Activated CD4-positive, alpha-beta T cell treated with anti-CD3 and anti-CD28 coated beads for 48 hours (primary cell): ENCODE measurements around the gene SCAMP3.
"Not testable (repeated sequence)": the region's sequence is repeated elsewhere in the genome, so short reads cannot be mapped to it uniquely, and the experiment has no call there.

Experiments
- DNase-seq: peaks from one replicate; pipeline ENCODE4 v3.0.0-alpha.2; 2020

Gene SCAMP3

GRCh38 chr1:155254228-155254713, 7.9 kb downstream of the SCAMP3 start:
- DNase-seq: no peak

GRCh38 chr1:155253797-155254196, 8.4 kb downstream of the SCAMP3 start:
- no peak for DNase-seq

GRCh38 chr1:155253208-155253607, 9.0 kb downstream of the SCAMP3 start:
- no peak for DNase-seq

- no peak for DNase-seq
These were observed 10.6 kb downstream of the SCAMP3 start for GRCh38 chr1:155251566-155251965.

GRCh38 chr1:155250633-155251449, 11.3 kb downstream of the SCAMP3 start:
- DNase-seq: peak; percentile 99

- DNase-seq: no peak
These were observed 11.9 kb downstream of the SCAMP3 start for GRCh38 chr1:155250246-155250632.

- DNase-seq: no peak
These were observed 14.2 kb downstream of the SCAMP3 start for GRCh38 chr1:155247667-155248553.

GRCh38 chr1:155246796-155247195, 15.4 kb downstream of the SCAMP3 start:
- not testable (repeated sequence) for DNase-seq

- DNase-seq: no peak
These were observed 17.0 kb downstream of the SCAMP3 start for GRCh38 chr1:155245163-155245524.

GRCh38 chr1:155244368-155245162, 17.6 kb downstream of the SCAMP3 start:
- peak; percentile 97 for DNase-seq

GRCh38 chr1:155242805-155243358, 19.3 kb downstream of the SCAMP3 start:
- DNase-seq: no peak

GRCh38 chr1:155241841-155242264, 20.3 kb downstream of the SCAMP3 start:
- no peak for DNase-seq

- DNase-seq: peak; percentile 65
These were observed 21.0 kb downstream of the SCAMP3 start for GRCh38 chr1:155241069-155241679.

- no peak for DNase-seq
These were observed 25.7 kb downstream of the SCAMP3 start for GRCh38 chr1:155236451-155236850.

GRCh38 chr1:155235375-155235774, 26.8 kb downstream of the SCAMP3 start:
- DNase-seq: not testable (repeated sequence)

- DNase-seq: not testable (repeated sequence)
These were observed 28.7 kb downstream of the SCAMP3 start for GRCh38 chr1:155233502-155233901.

- not testable (repeated sequence) for DNase-seq
These were observed 29.9 kb downstream of the SCAMP3 start for GRCh38 chr1:155232001-155232978.

- not testable (repeated sequence) for DNase-seq
These were observed 30.9 kb downstream of the SCAMP3 start for GRCh38 chr1:155231302-155231701.

- no peak for DNase-seq
These were observed 34.1 kb downstream of the SCAMP3 start for GRCh38 chr1:155228096-155228427.

- peak; percentile 100 for DNase-seq
These were observed 34.7 kb downstream of the SCAMP3 start for GRCh38 chr1:155227261-155228095.
